PC-3 (cell line): ENCODE results near the gene CRLF2.
"Not testable (repeated sequence)": the region's sequence is repeated elsewhere in the genome, so short reads cannot be mapped to it uniquely, and the experiment has no call there.

Source experiments
- CTCF ChIP-seq: fragments of 300-600 bp; sonication (generic); conservative IDR thresholded peaks from 2 replicates; pipeline ENCODE4 v1.5.1; 2017; ENCODE audit warnings: antibody characterized with exemption, low read depth, mild to moderate bottlenecking, low read length
- EZH2 ChIP-seq: fragments of 300-600 bp; sonication (generic); IDR thresholded peaks from one replicate; pipeline ENCODE4 v1.6.1; 2017; ENCODE audit warnings: antibody characterized with exemption, mild to moderate bottlenecking, low read length; ENCODE audit not compliant: unreplicated experiment

GRCh38 chrX:1181661-1182060, 30.8 kb downstream of the CRLF2 start:
- TF ChIP-seq EZH2, CTCF: not testable (repeated sequence)
